Esophagus (tissue), 2 donors: ENCODE results near the gene LDLRAD2. TPM values are rescaled to one million over a fixed set of nuclear protein-coding genes. Genes with fewer than 3 reads are reported as not detected.

ENCODE experiments used
- H3K27ac ChIP-seq, 2 donors: one replicate each; pipeline ENCODE4 v1.5.1; 2013; ENCODE audit warnings: low read depth in 2 of 2, mild to moderate bottlenecking in 2 of 2, inconsistent platforms in 1 of 2, low read length in 1 of 2, moderate library complexity in 1 of 2
- H3K27me3 ChIP-seq, 2 donors: one replicate each; pipeline ENCODE4 v1.6.1; 2013; ENCODE audit warnings: low read length in 2 of 2, control low read depth in 1 of 2, mild to moderate bottlenecking in 1 of 2; ENCODE audit not compliant: insufficient read depth in 2 of 2, control insufficient read depth in 1 of 2
- H3K36me3 ChIP-seq, 2 donors: one replicate each; pipeline ENCODE4 v1.6.1; 2013; ENCODE audit warnings: low read length in 1 of 2; ENCODE audit not compliant: control insufficient read depth in 2 of 2, insufficient read depth in 2 of 2
- H3K4me1 ChIP-seq, 2 donors: one replicate each; pipeline ENCODE4 v1.6.1; 2013; ENCODE audit warnings: low read length in 1 of 2; ENCODE audit not compliant: control insufficient read depth in 2 of 2, insufficient read depth in 2 of 2
- H3K4me3 ChIP-seq, 2 donors: one replicate each; pipeline ENCODE4 v1.5.1; 2013; ENCODE audit warnings: low read length in 2 of 2, mild to moderate bottlenecking in 2 of 2, low read depth in 1 of 2, moderate library complexity in 1 of 2
- H3K9me3 ChIP-seq, 2 donors: one replicate each; pipeline ENCODE4 v1.6.1; 2013; ENCODE audit warnings: mild to moderate bottlenecking in 2 of 2, low read depth in 1 of 2, low read length in 1 of 2, moderate library complexity in 1 of 2; ENCODE audit not compliant: control insufficient read depth in 2 of 2, insufficient read depth in 1 of 2
- WGBS, 2 donors: extraction: QIAGEN DNeasy Blood & Tissue Kit; methylation state at CpG; one replicate each; pipeline ENCODE4 v1.1.7; 2013; 5-methylcytosine and 5-hydroxymethylcytosine counted together
- polyA plus RNA-seq, 2 donors: library from polyadenylated mRNA; stranded (reverse); fragments of 200-250 nt; gene quantifications; one replicate each; pipeline ENCODE4 v1.2.3, GENCODE V29; 2013
- donor health status: healthy with polysubstance abuse.
- donor health status: Bipolar disorder and iron deficiency.

LDLRAD2 gene
- polyA plus RNA-seq, 2 donors = 0.45 to 0.98 TPM

GRCh38 chr1:21829294-21829693 lies 17.2 kb downstream of the LDLRAD2 start:
- no peak overlapping the region for H3K27ac ChIP-seq
- peaks cover 15 to 67% of the 10 kb centered on the region in 2 donors for H3K36me3 ChIP-seq
- peaks cover under 1 to 1% of the 10 kb centered on the region in 2 donors for H3K9me3 ChIP-seq
- no peaks in the 10 kb centered on the region for H3K4me1 ChIP-seq
- no peak overlapping the region for H3K4me3 ChIP-seq
- H3K27me3 ChIP-seq = no peaks in the 10 kb centered on the region
- WGBS, 2 donors = 92 to 93% methylated on average over 17 of the region's 17 CpGs

GRCh38 chr1:21830792-21831453 lies 18.9 kb downstream of the LDLRAD2 start:
- 91 to 96% methylated on average over 22 to 23 of the region's 23 CpGs for WGBS, 2 donors

GRCh38 chr1:21831454-21831970 lies 19.4 kb downstream of the LDLRAD2 start:
- Histone ChIP-seq H3K4me3 (no peak overlapping the region), H3K27me3 (no peaks in the 10 kb centered on the region), H3K4me1 (no peaks in the 10 kb centered on the region), H3K9me3 (peaks cover 3 to 6% of the 10 kb centered on the region in 2 donors), H3K27ac (no peak overlapping the region), H3K36me3 (peaks cover 26 to 71% of the 10 kb centered on the region in 2 donors)
- WGBS, 2 donors = 76 to 85% methylated on average over 13 to 14 of the region's 14 CpGs

More at GRCh38 chr1:21830792-21831453, 18.9 kb downstream of the LDLRAD2 start:
- no peak overlapping the region for H3K27ac ChIP-seq
- no peak overlapping the region for H3K4me3 ChIP-seq
- peaks cover 25 to 70% of the 10 kb centered on the region in 2 donors for H3K36me3 ChIP-seq
- H3K27me3 ChIP-seq = no peaks in the 10 kb centered on the region
- no peaks in the 10 kb centered on the region for H3K4me1 ChIP-seq
- H3K9me3 ChIP-seq = peaks cover 3 to 6% of the 10 kb centered on the region in 2 donors

- no peak overlapping the region for H3K27ac ChIP-seq
- H3K36me3 ChIP-seq = peaks cover 30 to 74% of the 10 kb centered on the region in 2 donors
- peaks cover 3 to 8% of the 10 kb centered on the region in 2 donors for H3K9me3 ChIP-seq
- 78 to 81% methylated on average over 11 of the region's 11 CpGs for WGBS, 2 donors
- H3K4me1 ChIP-seq = no peaks in the 10 kb centered on the region
- no peak overlapping the region for H3K4me3 ChIP-seq
- H3K27me3 ChIP-seq = no peaks in the 10 kb centered on the region
Observed at GRCh38 chr1:21833392-21833976, 21.4 kb downstream of the LDLRAD2 start.

- Histone ChIP-seq H3K4me1 (no peaks in the 10 kb centered on the region), H3K36me3 (peaks cover 30 to 74% of the 10 kb centered on the region in 2 donors), H3K27me3 (no peaks in the 10 kb centered on the region), H3K9me3 (peaks cover 3 to 9% of the 10 kb centered on the region in 2 donors), H3K4me3 (no peak overlapping the region), H3K27ac (no peak overlapping the region)
- 70 to 81% methylated on average over 1 of the region's 1 CpG for WGBS, 2 donors
Observed at GRCh38 chr1:21834094-21834493, 22.0 kb downstream of the LDLRAD2 start.

GRCh38 chr1:21834666-21835065 lies 22.6 kb downstream of the LDLRAD2 start:
- WGBS, 2 donors = 94 to 97% methylated on average over 16 of the region's 16 CpGs
- Histone ChIP-seq H3K4me1 (no peaks in the 10 kb centered on the region), H3K4me3 (no peak overlapping the region), H3K27ac (no peak overlapping the region), H3K36me3 (peaks cover 32 to 73% of the 10 kb centered on the region in 2 donors), H3K27me3 (no peaks in the 10 kb centered on the region), H3K9me3 (peaks cover 3 to 9% of the 10 kb centered on the region in 2 donors)

GRCh38 chr1:21836010-21836409 lies 23.9 kb downstream of the LDLRAD2 start:
- WGBS, 2 donors = 97 to 99% methylated on average over 4 of the region's 4 CpGs
- H3K4me1 ChIP-seq = no peaks in the 10 kb centered on the region
- H3K27me3 ChIP-seq = no peaks in the 10 kb centered on the region
- peaks cover 3 to 9% of the 10 kb centered on the region in 2 donors for H3K9me3 ChIP-seq
- peaks cover 34 to 70% of the 10 kb centered on the region in 2 donors for H3K36me3 ChIP-seq
- H3K27ac ChIP-seq = no peak overlapping the region
- no peak overlapping the region for H3K4me3 ChIP-seq

GRCh38 chr1:21836729-21837128 lies 24.7 kb downstream of the LDLRAD2 start:
- no peak overlapping the region for H3K4me3 ChIP-seq
- no peaks in the 10 kb centered on the region for H3K4me1 ChIP-seq
- H3K9me3 ChIP-seq = peaks cover 3 to 9% of the 10 kb centered on the region in 2 donors
- WGBS, 2 donors = 88 to 90% methylated on average over 13 of the region's 13 CpGs
- H3K27me3 ChIP-seq = no peaks in the 10 kb centered on the region
- no peak overlapping the region for H3K27ac ChIP-seq
- H3K36me3 ChIP-seq = peaks cover 38 to 70% of the 10 kb centered on the region in 2 donors

GRCh38 chr1:21837476-21837875 lies 25.4 kb downstream of the LDLRAD2 start:
- Histone ChIP-seq H3K4me1 (no peaks in the 10 kb centered on the region), H3K4me3 (no peak overlapping the region), H3K27ac (no peak overlapping the region), H3K27me3 (no peaks in the 10 kb centered on the region), H3K36me3 (peaks cover 43 to 70% of the 10 kb centered on the region in 2 donors), H3K9me3 (peaks cover 3 to 9% of the 10 kb centered on the region in 2 donors)
- WGBS, 2 donors = 95% methylated on average over 10 of the region's 10 CpGs
